Caco-2 (cell line): Measurements from ENCODE around the gene LRRK1. TPM values are rescaled to one million over a fixed set of nuclear protein-coding genes. Genes with fewer than 3 reads are reported as not detected.

Source experiments
- BruUV-seq: library from RNA; stranded (reverse); fragments of 400-500 nt; replicated peaks from 2 replicates; lab custom pipeline; 2021; lab: Mats Ljungman, UMichigan
- CTCF ChIA-PET: fragments of 300-600 bp; sonication (Branson Sonifier 250); formaldehyde crosslinking; loops from one replicate; lab custom pipeline; 2022; ENCODE audit warnings: antibody characterized with exemption; lab: Charles Lee
- POLR2A ChIA-PET: fragments of 300-600 bp; sonication (Branson Sonifier 250); formaldehyde crosslinking; loops from one replicate; lab custom pipeline; 2022; ENCODE audit warnings: antibody characterized with exemption; lab: Charles Lee
- DNase-seq, 2 experiments: peaks; one replicate each; pipeline versions ENCODE4 v3.0.0 to v3.0.0-alpha.2; 2020 to 2022
- H3K27me3 ChIP-seq: replicated peaks from 2 replicates; pipeline ENCODE4 v1.6.0; 2011; ENCODE audit warnings: low read length; ENCODE audit not compliant: control insufficient read depth, insufficient read depth
- H3K36me3 ChIP-seq: 2 replicates; pipeline ENCODE4 v1.5.1; 2011; ENCODE audit warnings: low read length; ENCODE audit not compliant: control insufficient read depth, insufficient read depth
- H3K4me1 ChIP-seq: fragments of 250-450 bp; sonication (Bioruptor Pico); 2 replicates; pipeline ENCODE4 v1.5.1; 2020; ENCODE audit warnings: mild to moderate bottlenecking
- H3K4me3 ChIP-seq: 2 replicates; pipeline ENCODE4 v1.5.1; 2011; ENCODE audit warnings: low read depth, mild to moderate bottlenecking, control low read depth, low read length
- H3K9me3 ChIP-seq: fragments of 250-450 bp; sonication (Bioruptor Pico); 2 replicates; pipeline ENCODE4 v1.5.1; 2020; ENCODE audit warnings: mild to moderate bottlenecking, moderate library complexity
- H3K27ac Mint-ChIP-seq: one replicate; pipeline ENCODE4 v1.8.0; 2022; ENCODE audit warnings: mixed read lengths; ENCODE audit not compliant: unreplicated experiment
- H3K27me3 Mint-ChIP-seq: one replicate; pipeline ENCODE4 v1.8.0; 2022; ENCODE audit warnings: mixed read lengths; ENCODE audit not compliant: insufficient read depth, unreplicated experiment
- H3K36me3 Mint-ChIP-seq: one replicate; pipeline ENCODE4 v1.8.0; 2022; ENCODE audit warnings: mild to moderate bottlenecking, mixed read lengths; ENCODE audit not compliant: insufficient read depth, unreplicated experiment
- H3K4me1 Mint-ChIP-seq: one replicate; pipeline ENCODE4 v1.8.0; 2022; ENCODE audit warnings: low read depth, mixed read lengths; ENCODE audit not compliant: unreplicated experiment
- H3K4me3 Mint-ChIP-seq: one replicate; pipeline ENCODE4 v1.8.0; 2022; ENCODE audit warnings: mild to moderate bottlenecking, moderate library complexity, mixed read lengths; ENCODE audit not compliant: unreplicated experiment
- H3K9me3 Mint-ChIP-seq: one replicate; pipeline ENCODE4 v1.8.0; 2022; ENCODE audit warnings: mixed read lengths; ENCODE audit not compliant: unreplicated experiment
- CTCF ChIP-seq, 2 experiments: fragments of 200-600 bp in 1 of 2; IDR thresholded peaks; 1 replicate in 1 of 2; 2 replicates in 1 of 2; pipeline versions ENCODE4 v1.5.1 to v1.8.0; 2011 to 2022; ENCODE audit warnings: antibody characterized with exemption in 1 of 2, control low read depth in 1 of 2, inconsistent platforms in 1 of 2, low read depth in 1 of 2, low read length in 1 of 2, mild to moderate bottlenecking in 1 of 2, moderate library complexity in 1 of 2; ENCODE audit not compliant: insufficient read depth in 1 of 2, severe bottlenecking in 1 of 2, unreplicated experiment in 1 of 2
- intact Hi-C: fragments of 100-400 bp; cut with micrococcal nuclease; formaldehyde crosslinking; loops from one replicate; pipeline ENCODE4 v1.10.0; 2022; ENCODE audit not compliant: unreplicated experiment
- total RNA-seq: library from RNA; stranded (reverse); gene quantifications from 2 replicates; pipeline ENCODE4 v1.2.3, GENCODE V29; 2022

LRRK1 gene
- total RNA-seq, 1 experiment from 2014 or later, result 12.0 TPM

GRCh38 chr15:100942656-100943425 lies 23.7 kb downstream of the LRRK1 start:
- CTCF ChIA-PET, result no interaction called here
- no peak for DNase-seq
- H3K4me1 ChIP-seq, result peaks cover 4% of the 10 kb centered on the region; the same call in 1 of the 2 replicates
- POLR2A ChIA-PET, result no interaction called here
- Mint-ChIP-seq H3K4me3 (no peak overlapping the region), H3K9me3 (no peaks in the 10 kb centered on the region), H3K27ac (no peak overlapping the region), H3K27me3 (no peaks in the 10 kb centered on the region), H3K4me1 (peaks cover 6% of the 10 kb centered on the region), H3K36me3 (no peaks in the 10 kb centered on the region)
- no peak for TF ChIP-seq CTCF (IDR thresholded peaks at IDR 0.05; ENCODE audit: insufficient read depth in 1 of 2, low read depth in 1 of 2, low read length in 1 of 2, severe bottlenecking in 1 of 2, unreplicated experiment in 1 of 2)
- H3K9me3 ChIP-seq, result no peaks in the 10 kb centered on the region
- intact Hi-C loops, result no loop called here
- H3K36me3 ChIP-seq, result no peaks in the 10 kb centered on the region
- H3K4me3 ChIP-seq, result no peak overlapping the region
- BruUV-seq, result no TSS peak
- H3K27me3 ChIP-seq, result no peaks in the 10 kb centered on the region

- no peaks in the 10 kb centered on the region for H3K27me3 Mint-ChIP-seq
- peaks cover 16% of the 10 kb centered on the region for H3K4me1 Mint-ChIP-seq
- no peaks in the 10 kb centered on the region for H3K36me3 Mint-ChIP-seq
- Histone ChIP-seq H3K36me3 (no peaks in the 10 kb centered on the region), H3K4me1 (peaks cover 6% of the 10 kb centered on the region; the same call in 1 of the 2 replicates), H3K27me3 (no peaks in the 10 kb centered on the region), H3K9me3 (no peaks in the 10 kb centered on the region), H3K4me3 (no peak overlapping the region)
- intact Hi-C loops, result loop anchor here (2.0 kb wide), 1 partner anchor 16 kb away; no protein-coding TSS in a partner anchor
- no TSS peak for BruUV-seq
- DNase-seq, result no peak
- no peak overlapping the region for H3K4me3 Mint-ChIP-seq
- no peaks in the 10 kb centered on the region for H3K9me3 Mint-ChIP-seq
- POLR2A ChIA-PET, result no interaction called here
- TF ChIP-seq CTCF (IDR thresholded peaks at IDR 0.05; ENCODE audit: insufficient read depth in 1 of 2, low read depth in 1 of 2, low read length in 1 of 2, severe bottlenecking in 1 of 2, unreplicated experiment in 1 of 2), result no peak
- CTCF ChIA-PET, result interaction anchor here (1.2 kb wide), 1 partner anchor 63 kb away, joined by 4 read pairs; no protein-coding TSS in a partner anchor
- H3K27ac Mint-ChIP-seq, result no peak overlapping the region
Observed at GRCh38 chr15:100944244-100944895, 25.2 kb downstream of the LRRK1 start.

- Mint-ChIP-seq H3K27ac (no peak overlapping the region), H3K27me3 (no peaks in the 10 kb centered on the region), H3K4me3 (no peak overlapping the region), H3K36me3 (no peaks in the 10 kb centered on the region), H3K9me3 (no peaks in the 10 kb centered on the region), H3K4me1 (peaks cover 16% of the 10 kb centered on the region)
- POLR2A ChIA-PET, result no interaction called here
- no peak for DNase-seq
- H3K4me1 ChIP-seq, result peaks cover 6% of the 10 kb centered on the region; the same call in 1 of the 2 replicates
- H3K9me3 ChIP-seq, result no peaks in the 10 kb centered on the region
- no peak for TF ChIP-seq CTCF (IDR thresholded peaks at IDR 0.05; ENCODE audit: insufficient read depth in 1 of 2, low read depth in 1 of 2, low read length in 1 of 2, severe bottlenecking in 1 of 2, unreplicated experiment in 1 of 2)
- no peak overlapping the region for H3K4me3 ChIP-seq
- CTCF ChIA-PET, result interaction anchor here (1.2 kb wide), 1 partner anchor 62 kb away, joined by 4 read pairs; no protein-coding TSS in a partner anchor
- no TSS peak for BruUV-seq
- H3K36me3 ChIP-seq, result no peaks in the 10 kb centered on the region
- H3K27me3 ChIP-seq, result no peaks in the 10 kb centered on the region
- intact Hi-C loops, result loop anchor here (2.0 kb wide), 1 partner anchor 16 kb away; no protein-coding TSS in a partner anchor
Observed at GRCh38 chr15:100944986-100945385, 25.8 kb downstream of the LRRK1 start.
